DOHH2 (cell line): ENCODE measurements around the gene HRK.

Source experiments
- H3F3A ChIP-seq: fragments of 200-600 bp; sonication (generic), shearing (Covaris generic); 2 replicates; pipeline ENCODE4 v1.6.0; 2016; ENCODE audit warnings: antibody characterized with exemption, mild to moderate bottlenecking; ENCODE audit not compliant: control insufficient read depth, insufficient read depth
- H3K27ac ChIP-seq: fragments of 200-600 bp; sonication (generic); 2 replicates; pipeline ENCODE4 v1.5.1; 2014; ENCODE audit warnings: low read depth, mild to moderate bottlenecking, low read length, moderate library complexity
- H3K27me3 ChIP-seq: fragments of 200-600 bp; sonication (generic); 2 replicates; pipeline ENCODE4 v1.6.1; 2014; ENCODE audit warnings: mild to moderate bottlenecking, low read length, mixed read lengths; ENCODE audit not compliant: control insufficient read depth
- H3K36me3 ChIP-seq: fragments of 200-600 bp; sonication (generic); 2 replicates; pipeline ENCODE4 v1.6.1; 2014; ENCODE audit warnings: mild to moderate bottlenecking, low read length, moderate library complexity, mixed read lengths; ENCODE audit not compliant: control insufficient read depth
- H3K4me1 ChIP-seq: fragments of 200-600 bp; sonication (generic); 2 replicates; pipeline ENCODE4 v1.6.1; 2014; ENCODE audit warnings: mild to moderate bottlenecking, low read length, mixed read lengths; ENCODE audit not compliant: control insufficient read depth
- H3K4me2 ChIP-seq: fragments of 200-600 bp; sonication (generic); 2 replicates; pipeline ENCODE4 v1.6.0; 2014; ENCODE audit warnings: mild to moderate bottlenecking, low read length, moderate library complexity
- H3K4me3 ChIP-seq: fragments of 200-600 bp; sonication (generic); 2 replicates; pipeline ENCODE4 v1.5.1; 2014; ENCODE audit warnings: mild to moderate bottlenecking, low read length, mixed read lengths
- H3K79me2 ChIP-seq: fragments of 200-600 bp; sonication (generic); 2 replicates; pipeline ENCODE4 v1.6.1; 2014; ENCODE audit warnings: mild to moderate bottlenecking, low read length, mixed read lengths; ENCODE audit not compliant: control insufficient read depth
- H3K9me2 ChIP-seq: fragments of 200-600 bp; sonication (generic); replicated peaks from 2 replicates; pipeline ENCODE4 v1.6.1; 2014; ENCODE audit warnings: mild to moderate bottlenecking, low read length, mixed read lengths; ENCODE audit not compliant: control insufficient read depth
- H3K9me3 ChIP-seq: fragments of 200-600 bp; sonication (generic); 2 replicates; pipeline ENCODE4 v1.6.1; 2014; ENCODE audit warnings: antibody characterized with exemption, low read length, mixed read lengths; ENCODE audit not compliant: control insufficient read depth, insufficient read depth
- H4K20me1 ChIP-seq: fragments of 200-600 bp; sonication (generic); 2 replicates; pipeline ENCODE4 v1.6.0; 2014; ENCODE audit warnings: low read depth, mild to moderate bottlenecking, antibody characterized with exemption, low read length, moderate library complexity; ENCODE audit not compliant: control insufficient read depth, insufficient read depth
- EZH2phosphoT487 ChIP-seq: fragments of 200-600 bp; sonication (generic); IDR thresholded peaks from 2 replicates; pipeline ENCODE4 v1.6.1; 2017; ENCODE audit warnings: borderline replicate concordance, mild to moderate bottlenecking, antibody characterized with exemption, low read length, moderate library complexity, mixed read lengths
- TF ChIP-seq, protein P1 (sequence below): fragments of 200-600 bp; sonication (generic); IDR thresholded peaks from one replicate; pipeline ENCODE4 v1.5.1; 2014; ENCODE audit warnings: antibody characterized with exemption, mild to moderate bottlenecking, low read depth, low read length; ENCODE audit not compliant: poor library complexity, severe bottlenecking

The HRK gene

DNA sequence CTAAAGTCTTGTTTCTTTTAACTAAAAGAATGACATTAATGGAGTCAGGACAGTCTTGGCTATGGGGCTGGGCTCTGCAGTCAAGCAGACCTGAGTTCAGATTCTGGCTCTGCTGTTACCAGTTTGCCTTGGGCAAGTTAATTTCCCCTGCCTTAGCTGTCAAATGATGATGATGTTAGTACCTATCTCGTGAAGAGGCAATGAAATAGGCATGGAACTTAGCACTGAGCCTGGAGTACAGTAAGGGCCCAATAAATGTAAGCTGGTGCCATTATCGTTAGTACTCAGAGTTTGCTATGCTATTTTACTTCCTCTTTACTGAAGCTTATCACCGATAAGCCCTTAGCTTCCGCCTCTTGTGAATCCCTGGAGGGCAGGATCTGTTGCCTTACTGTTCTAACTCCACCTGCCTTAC is 38.0 kb upstream of the HRK start:
- Histone ChIP-seq H3K9me3 (no peaks in the 10 kb centered on the region), H3K36me3 (peaks cover 26% of the 10 kb centered on the region), H3K4me2 (peak overlapping the region; percentile 56), H3K27ac (peak overlapping the region; percentile 36; the same call in 1 of the 2 replicates), H3F3A (peaks cover 3% of the 10 kb centered on the region; the same call in 1 of the 2 replicates), H3K4me3 (peak overlapping the region; percentile 36; the same call in 1 of the 2 replicates), H3K4me1 (peaks cover 51% of the 10 kb centered on the region), H3K27me3 (no peaks in the 10 kb centered on the region), H3K79me2 (peaks cover 81% of the 10 kb centered on the region), H4K20me1 (0 out of 2 replicates have a peak, but pooled peaks cover 3% of the 10 kb centered on the region), H3K9me2 (no peaks in the 10 kb centered on the region)
- TF ChIP-seq, protein P1, sequence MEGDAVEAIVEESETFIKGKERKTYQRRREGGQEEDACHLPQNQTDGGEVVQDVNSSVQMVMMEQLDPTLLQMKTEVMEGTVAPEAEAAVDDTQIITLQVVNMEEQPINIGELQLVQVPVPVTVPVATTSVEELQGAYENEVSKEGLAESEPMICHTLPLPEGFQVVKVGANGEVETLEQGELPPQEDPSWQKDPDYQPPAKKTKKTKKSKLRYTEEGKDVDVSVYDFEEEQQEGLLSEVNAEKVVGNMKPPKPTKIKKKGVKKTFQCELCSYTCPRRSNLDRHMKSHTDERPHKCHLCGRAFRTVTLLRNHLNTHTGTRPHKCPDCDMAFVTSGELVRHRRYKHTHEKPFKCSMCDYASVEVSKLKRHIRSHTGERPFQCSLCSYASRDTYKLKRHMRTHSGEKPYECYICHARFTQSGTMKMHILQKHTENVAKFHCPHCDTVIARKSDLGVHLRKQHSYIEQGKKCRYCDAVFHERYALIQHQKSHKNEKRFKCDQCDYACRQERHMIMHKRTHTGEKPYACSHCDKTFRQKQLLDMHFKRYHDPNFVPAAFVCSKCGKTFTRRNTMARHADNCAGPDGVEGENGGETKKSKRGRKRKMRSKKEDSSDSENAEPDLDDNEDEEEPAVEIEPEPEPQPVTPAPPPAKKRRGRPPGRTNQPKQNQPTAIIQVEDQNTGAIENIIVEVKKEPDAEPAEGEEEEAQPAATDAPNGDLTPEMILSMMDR: no peak
- TF ChIP-seq EZH2phosphoT487: no peak

GRCh38 chr12:116918464-116918863 is 37.2 kb upstream of the HRK start:
- Histone ChIP-seq H3K4me3 (no peak overlapping the region), H3K36me3 (peaks cover 31% of the 10 kb centered on the region), H3F3A (peaks cover 2% of the 10 kb centered on the region; the same call in 1 of the 2 replicates), H3K4me1 (peaks cover 46% of the 10 kb centered on the region), H3K9me2 (no peaks in the 10 kb centered on the region), H3K27ac (no peak overlapping the region), H3K27me3 (no peaks in the 10 kb centered on the region), H3K79me2 (peaks cover 84% of the 10 kb centered on the region), H3K9me3 (no peaks in the 10 kb centered on the region), H3K4me2 (no peak overlapping the region), H4K20me1 (0 out of 2 replicates have a peak, but pooled peaks cover 3% of the 10 kb centered on the region)
- TF ChIP-seq, protein P1: no peak
- TF ChIP-seq EZH2phosphoT487: no peak

GRCh38 chr12:116916714-116917114 is 35.5 kb upstream of the HRK start:
- Histone ChIP-seq H3K36me3 (peaks cover 31% of the 10 kb centered on the region), H3K79me2 (peaks cover 90% of the 10 kb centered on the region), H3K9me2 (no peaks in the 10 kb centered on the region), H3K4me1 (peaks cover 56% of the 10 kb centered on the region), H3K4me3 (no peak overlapping the region), H3F3A (peaks cover 2% of the 10 kb centered on the region; the same call in 1 of the 2 replicates), H3K4me2 (peak overlapping the region; percentile 36), H3K27me3 (no peaks in the 10 kb centered on the region), H3K27ac (no peak overlapping the region), H3K9me3 (no peaks in the 10 kb centered on the region), H4K20me1 (0 out of 2 replicates have a peak, but pooled peaks cover 3% of the 10 kb centered on the region)
- TF ChIP-seq, protein P1: peak; percentile 44
- no peak for TF ChIP-seq EZH2phosphoT487
